GM19193 (cell line): ENCODE data around the gene ROBO1.

ENCODE experiments used
- POLR2A ChIP-seq: IDR thresholded peaks from 4 replicates; pipeline ENCODE4 v1.6.1; 2011; ENCODE audit not compliant: insufficient read depth, insufficient read length; ENCODE audit errors: extremely low read depth

ROBO1 gene

GRCh38 chr3:78991656-78992055, 776.1 kb downstream of the ROBO1 start:
- TF ChIP-seq POLR2A = no peak

GRCh38 chr3:78990156-78990555, 777.6 kb downstream of the ROBO1 start:
- no peak for TF ChIP-seq POLR2A

GRCh38 chr3:78988324-78988723, 779.5 kb downstream of the ROBO1 start:
- TF ChIP-seq POLR2A = no peak

- no peak for TF ChIP-seq POLR2A
Observed at GRCh38 chr3:78986416-78987101, 781.2 kb downstream of the ROBO1 start.

- TF ChIP-seq POLR2A = no peak
Observed at GRCh38 chr3:78985981-78986380, 781.8 kb downstream of the ROBO1 start.

GRCh38 chr3:78979028-78979427, 788.8 kb downstream of the ROBO1 start:
- no peak for TF ChIP-seq POLR2A

GRCh38 chr3:78978037-78978436, 789.8 kb downstream of the ROBO1 start:
- TF ChIP-seq POLR2A = no peak

GRCh38 chr3:78977073-78977472, 790.7 kb downstream of the ROBO1 start:
- TF ChIP-seq POLR2A = no peak

GRCh38 chr3:78976200-78976599, 791.6 kb downstream of the ROBO1 start:
- no peak for TF ChIP-seq POLR2A

- no peak for TF ChIP-seq POLR2A
Observed at GRCh38 chr3:78974181-78974790, 793.5 kb downstream of the ROBO1 start.

- TF ChIP-seq POLR2A = no peak
Observed at GRCh38 chr3:78972617-78973301, 795.0 kb downstream of the ROBO1 start.

GRCh38 chr3:78970656-78971055, 797.1 kb downstream of the ROBO1 start:
- no peak for TF ChIP-seq POLR2A

- TF ChIP-seq POLR2A = no peak
Observed at GRCh38 chr3:78969483-78969882, 798.3 kb downstream of the ROBO1 start.

- no peak for TF ChIP-seq POLR2A
Observed at GRCh38 chr3:78967061-78967460, 800.7 kb downstream of the ROBO1 start.

GRCh38 chr3:78963771-78964170, 804.0 kb downstream of the ROBO1 start:
- TF ChIP-seq POLR2A = no peak

GRCh38 chr3:78957456-78957855, 810.3 kb downstream of the ROBO1 start:
- no peak for TF ChIP-seq POLR2A
